NCI-H748 (cell line): Measurements from ENCODE around the gene SLC12A5.
A peak's percentile ranks its signal among the peaks of the same experiment; 100 is the strongest.
"Not testable (repeated sequence)": the region's sequence is repeated elsewhere in the genome, so short reads cannot be mapped to it uniquely, and the experiment has no call there.

Source experiments
- DNase-seq: peaks from one replicate; lab custom pipeline; 2025; ENCODE audit not compliant: unreplicated experiment; lab: John Stamatoyannopoulos, UW

SLC12A5 gene

GRCh38 chr20:46028772-46029371 lies at the start of gene SLC12A5:
SLC12A5 (plus strand) TSS chr20:46029215; CDS start chr20:46029345, 130 bp downstream.
- DNase-seq = peak; percentile 21

- DNase-seq = no peak
Measured at GRCh38 chr20:45981261-45981660, 47.8 kb upstream of the SLC12A5 start.

GRCh38 chr20:45983279-45983743 lies 45.7 kb upstream of the SLC12A5 start:
- no peak for DNase-seq

- no peak for DNase-seq
Measured at GRCh38 chr20:45985573-45985972, 43.4 kb upstream of the SLC12A5 start.

DNA sequence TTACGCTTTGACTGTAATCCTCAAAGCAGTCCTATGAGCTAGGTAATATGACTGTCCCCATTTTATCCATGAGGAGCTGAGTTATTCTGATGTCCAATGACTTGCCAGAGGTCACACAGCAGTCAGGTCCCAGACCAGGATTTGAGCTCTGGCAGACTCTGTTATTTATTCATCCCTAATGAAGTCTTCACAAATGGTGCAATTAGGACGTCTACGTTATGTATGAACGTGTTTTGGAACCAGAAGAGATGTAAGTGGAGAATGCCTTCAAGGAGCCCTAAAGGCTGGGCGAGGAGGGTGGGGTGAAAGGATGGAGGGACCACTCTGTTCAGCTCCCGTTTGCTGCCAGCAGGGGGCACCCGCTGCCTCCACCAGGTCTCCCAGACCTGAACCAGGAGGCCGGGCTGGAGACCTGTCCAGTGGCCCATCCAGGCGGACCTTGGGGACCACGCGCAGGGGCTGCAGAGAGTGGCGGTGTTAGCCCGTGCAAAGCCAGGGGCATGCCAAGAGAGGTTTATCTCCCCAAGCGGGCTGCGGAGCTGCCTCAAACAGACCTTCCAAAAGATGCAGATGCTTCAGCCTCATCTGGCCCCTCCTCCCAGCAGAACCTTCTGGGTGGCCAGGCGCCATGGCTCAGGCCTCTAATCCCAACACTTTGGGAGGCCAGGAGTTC lies 41.8 kb upstream of the SLC12A5 start:
- peak; percentile 61 for DNase-seq

DNA sequence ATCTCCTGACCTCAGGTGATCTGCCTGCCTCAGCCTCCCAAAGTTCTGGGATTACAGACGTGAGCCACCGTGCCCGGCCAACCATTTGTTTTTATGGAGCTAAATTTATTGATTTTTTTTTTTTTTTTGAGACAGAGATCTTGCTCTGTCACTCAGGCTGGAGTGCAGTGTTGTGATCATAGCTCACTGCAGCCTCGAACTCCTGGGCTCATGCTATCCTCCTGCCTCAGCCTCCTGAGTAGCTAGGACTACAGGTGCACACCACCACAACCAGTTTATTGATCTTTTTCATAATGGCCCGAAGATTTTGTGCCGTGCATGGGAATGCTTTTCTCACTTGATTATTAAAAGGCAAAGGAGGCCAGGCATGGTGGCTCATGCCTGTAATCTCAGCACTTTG lies 40.2 kb upstream of the SLC12A5 start:
- not testable (repeated sequence) for DNase-seq

DNA sequence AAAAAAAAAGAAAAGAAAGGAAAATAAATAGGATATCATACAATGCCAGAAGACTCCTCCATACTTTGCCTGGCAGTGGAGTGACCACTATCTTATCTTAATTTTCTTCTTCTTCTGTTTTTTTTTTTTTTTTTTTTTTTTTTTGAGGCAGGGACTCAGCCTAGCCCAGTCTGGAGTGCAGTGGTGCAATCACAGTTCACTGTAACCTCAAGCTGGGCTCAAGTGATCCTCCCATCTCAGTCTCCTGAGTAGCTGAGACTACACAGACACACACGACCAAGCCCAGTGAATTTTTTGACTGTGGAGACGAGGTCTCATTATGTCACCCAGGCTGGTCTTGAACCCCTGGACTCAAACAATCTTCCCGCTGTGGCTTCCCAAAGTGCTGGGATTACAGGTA lies 37.4 kb upstream of the SLC12A5 start:
- DNase-seq = no peak

DNA sequence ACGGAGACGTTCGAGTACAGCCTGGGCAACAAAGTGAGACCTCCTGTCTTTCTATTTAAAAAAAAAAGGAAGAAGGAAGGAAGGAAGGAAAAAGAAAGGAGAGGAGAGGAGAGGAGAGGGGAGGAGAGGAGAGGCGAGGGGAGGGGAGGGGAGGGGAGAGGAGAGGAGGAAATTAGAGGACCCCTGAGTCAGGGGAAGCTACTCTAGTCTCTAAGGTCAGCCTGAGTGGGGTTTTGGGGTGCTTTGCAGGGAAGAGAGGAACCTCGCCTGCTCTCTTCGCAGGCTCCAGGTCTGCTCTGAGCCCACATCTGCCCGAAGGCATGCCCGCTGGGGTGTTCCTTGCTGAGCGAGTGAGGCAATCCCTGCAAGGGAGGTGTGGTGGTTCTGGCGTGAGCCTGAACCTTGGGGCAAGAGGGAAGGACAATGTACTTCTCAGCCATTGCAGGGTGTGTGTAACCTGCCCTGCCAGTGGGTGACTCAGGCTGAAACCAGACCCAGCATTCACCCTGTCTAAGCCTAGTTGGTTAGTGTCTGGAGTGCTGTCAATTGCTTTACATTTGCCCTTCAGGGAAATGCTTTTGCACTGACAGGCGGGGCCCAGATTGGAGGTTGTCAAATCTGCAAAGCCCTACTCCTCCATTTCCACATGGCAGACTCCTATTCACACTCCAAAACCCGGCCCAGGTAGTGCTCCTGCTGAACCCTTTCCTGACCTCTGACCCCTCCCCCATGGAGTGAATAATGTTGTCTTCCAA lies 35.6 kb upstream of the SLC12A5 start:
- no peak for DNase-seq

GRCh38 chr20:45994761-45995493 lies 34.1 kb upstream of the SLC12A5 start:
- no peak for DNase-seq

- DNase-seq = not testable (repeated sequence)
Measured at GRCh38 chr20:45995495-45996097, 33.4 kb upstream of the SLC12A5 start.

- no peak for DNase-seq
Measured at GRCh38 chr20:45997187-45997586, 31.8 kb upstream of the SLC12A5 start.

GRCh38 chr20:45998337-45998736 lies 30.7 kb upstream of the SLC12A5 start:
- no peak for DNase-seq

- no peak for DNase-seq
Measured at GRCh38 chr20:45998761-45999160, 30.3 kb upstream of the SLC12A5 start.

GRCh38 chr20:45999557-46000261 lies 29.3 kb upstream of the SLC12A5 start:
- DNase-seq = no peak

- DNase-seq = no peak
Measured at GRCh38 chr20:46000262-46000996, 28.6 kb upstream of the SLC12A5 start.

GRCh38 chr20:46001498-46001897 lies 27.5 kb upstream of the SLC12A5 start:
- DNase-seq = no peak

DNA sequence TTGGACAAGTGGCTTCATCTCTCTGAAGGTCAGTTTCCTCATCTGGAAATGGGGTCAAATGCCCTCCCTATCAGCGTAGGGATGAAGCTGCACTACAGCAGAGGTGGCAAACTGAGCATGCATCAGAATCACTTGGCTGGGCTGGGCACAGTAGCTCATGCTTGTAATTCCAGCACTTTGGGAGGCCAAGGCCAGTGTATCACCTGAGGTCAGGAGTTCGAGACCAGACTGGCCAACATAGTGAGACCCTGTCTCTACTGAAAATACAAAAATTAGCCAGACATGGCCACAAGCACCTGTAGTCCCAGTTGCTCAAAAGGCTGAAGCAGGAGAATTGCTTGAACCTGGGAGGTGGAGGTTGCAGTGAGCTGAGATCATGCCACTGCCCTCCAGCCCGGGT lies 27.0 kb upstream of the SLC12A5 start:
- no peak for DNase-seq

DNA sequence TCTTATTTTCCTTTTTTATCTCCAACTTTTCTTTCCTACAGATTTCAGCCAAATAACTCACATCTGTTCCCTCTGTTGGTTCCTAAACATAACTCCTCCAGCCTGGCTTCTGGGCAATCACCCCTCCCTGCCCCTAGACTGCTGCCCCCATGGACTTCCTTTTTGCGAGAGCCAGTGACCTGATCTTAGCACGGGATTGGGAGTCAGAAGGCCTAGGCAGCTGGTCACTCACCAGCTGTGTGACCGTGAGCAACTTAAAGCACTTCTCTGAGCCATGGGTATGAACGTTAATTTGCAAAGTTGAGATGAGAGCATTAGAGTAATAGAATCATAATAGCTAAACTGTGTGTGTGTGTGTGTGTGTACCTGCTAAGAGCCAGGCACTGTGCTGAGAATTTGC lies 24.8 kb upstream of the SLC12A5 start:
- DNase-seq = no peak

DNA sequence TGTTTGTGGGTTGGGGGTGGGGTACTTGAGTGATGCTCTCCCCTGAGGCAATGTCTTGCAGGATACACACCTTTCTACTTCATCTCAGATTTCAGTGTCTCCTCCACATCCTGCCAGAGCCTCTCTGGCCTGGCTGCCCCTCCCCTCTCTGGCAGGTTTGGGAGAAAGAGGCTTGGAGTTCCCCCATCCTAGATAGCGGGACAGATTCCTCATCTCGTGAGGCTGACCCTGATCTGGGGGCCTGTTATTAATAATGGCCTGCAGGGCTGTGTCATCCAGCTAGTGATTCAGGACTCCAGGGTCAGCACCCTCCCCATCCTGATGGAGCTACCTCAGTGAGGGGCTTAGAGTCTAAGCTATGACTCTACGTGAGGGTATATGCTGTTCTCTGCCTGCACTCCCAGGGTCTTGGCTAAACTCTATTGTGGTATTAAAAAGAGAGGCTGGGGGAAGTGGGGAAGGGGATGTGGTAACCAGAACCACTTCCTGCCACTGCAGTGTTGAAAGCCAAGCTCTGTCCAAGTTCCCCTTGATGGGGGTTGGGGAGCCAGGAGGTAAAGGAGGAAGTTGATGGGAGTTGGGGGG lies 24.0 kb upstream of the SLC12A5 start:
- peak; percentile 2 for DNase-seq
